ENCODE results near the gene MPL. TPM values are rescaled to one million over a fixed set of nuclear protein-coding genes. Genes with fewer than 3 reads are reported as not detected.

The MPL gene
- total and polyA plus RNA-seq, 10 of the 15 experiments (the other 5 are each of a cell fraction or from before 2014, with no cell fraction given), result not detected

- Histone ChIP-seq H3K9ac (ENCODE audit: control insufficient read depth, insufficient read depth, low read length) (no peak overlapping the region), H3K9me3 (replicated peaks; ENCODE audit: control insufficient read depth, insufficient read depth, low read length) (no peaks in the 10 kb centered on the region), H3K4me2 (ENCODE audit: control insufficient read depth, insufficient read depth) (no peak overlapping the region), H3K4me1 (ENCODE audit: control insufficient read depth, insufficient read depth, low read length) (peaks cover 13% of the 10 kb centered on the region), H3K27me3 (replicated peaks in 1 of 2; ENCODE audit: control insufficient read depth in 2 of 2, insufficient read depth in 2 of 2, low read length in 1 of 2) (no peaks in the 10 kb centered on the region; a peak in 1 of 4 replicates), H3K36me3 (ENCODE audit: control insufficient read depth in 2 of 2, insufficient read depth in 2 of 2, low read length in 1 of 2) (no peaks in the 10 kb centered on the region), H4K20me1 (ENCODE audit: control insufficient read depth, insufficient read depth) (no peaks in the 10 kb centered on the region), H3K4me3 (no peak overlapping the region), H3K27ac (ENCODE audit: control insufficient read depth, insufficient read depth) (no peak overlapping the region), H2AFZ (ENCODE audit: control insufficient read depth, low read depth, low read length) (no peak overlapping the region), H3K79me2 (ENCODE audit: control insufficient read depth, insufficient read depth, low read length) (no peaks in the 10 kb centered on the region)
- in situ Hi-C loops (cut with MboI) (no loop called here), intact Hi-C loops (cut with micrococcal nuclease; ENCODE audit: unreplicated experiment) (no loop called here)
- no TSS peak for BruUV-seq (replicated peaks)
- SMC1A ChIA-PET (ENCODE audit: uncharacterized antibody, unreplicated experiment), result interaction anchor here (1.2 to 5.9 kb wide), 2 partner anchors 20 to 53 kb away, joined by 3 to 40 read pairs; no protein-coding TSS in a partner anchor
- DNase-seq (ENCODE audit: low read depth, low spot score) (no peak), ATAC-seq (no peak), FAIRE-seq (no peak)
- RAD21 ChIA-PET (ENCODE audit: unreplicated experiment), result interaction anchor here (4.7 kb wide), 1 partner anchor 53 kb away, joined by 30 read pairs; no protein-coding TSS in a partner anchor
- TF ChIP-seq ZNF384 (IDR thresholded peaks at IDR 0.05; ENCODE audit: borderline replicate concordance, low read depth, low read length) (0 out of 2 replicates have a peak, but pooled peaks have one; percentile 22), FOS (IDR thresholded peaks at IDR 0.05; ENCODE audit: borderline replicate concordance, extremely low read depth, insufficient read length) (no peak), ZNF592 (IDR thresholded peaks at IDR 0.05) (no peak), IKZF1 (conservative IDR thresholded peaks at IDR 0.05) (no peak), MYB (IDR thresholded peaks at IDR 0.05; ENCODE audit: borderline replicate concordance, low read depth, low read length) (no peak), MTA3 (IDR thresholded peaks at IDR 0.05; ENCODE audit: borderline replicate concordance, low read length) (no peak), ZBTB33 (IDR thresholded peaks at IDR 0.05) (no peak), SPI1 (IDR thresholded peaks at IDR 0.05; ENCODE audit: borderline replicate concordance, insufficient read depth, low read depth, low read length) (peak; percentile 28; the same call in 1 of the 2 replicates), POLR2AphosphoS2 (IDR thresholded peaks at IDR 0.05; ENCODE audit: low read depth, low read length) (no peak), BMI1 (IDR thresholded peaks at IDR 0.05; ENCODE audit: borderline replicate concordance) (no peak), CREM (IDR thresholded peaks at IDR 0.05; ENCODE audit: low read depth) (no peak), KDM1A (IDR thresholded peaks at IDR 0.05; ENCODE audit: borderline replicate concordance) (no peak)
- CTCF ChIA-PET, result interaction anchor here (0.9 to 4.3 kb wide), 2 partner anchors 54 to 64 kb away, joined by 3 to 19 read pairs; no protein-coding TSS in a partner anchor
- POLR2A ChIA-PET, result interaction anchor here (0.7 to 0.9 kb wide), 2 partner anchors 9 to 11 kb away, joined by 3 read pairs; no protein-coding TSS in a partner anchor
- 64% methylated on average over 5 of the region's 5 CpGs for WGBS (ENCODE audit: insufficient coverage, insufficient replicate concordance, low lambda C conversion rate, missing lambda C conversion rate)
These were observed 44.9 kb upstream of the MPL start for GRCh38 chr1:43292679-43293078.

Data from GM12878 (cell line).